GM23338 (cell line): ENCODE data around the gene ISX. TPM values are rescaled to one million over a fixed set of nuclear protein-coding genes. Genes with fewer than 3 reads are reported as not detected.

Experiments used
- ATAC-seq: fragments of 200-7000 bp; cut with Tn5 transposase; 3 replicates; pipeline ENCODE4 v1.9.1; 2020
- DNase-seq: peaks from one replicate; pipeline ENCODE4 v3.0.0-alpha.2; 2015; ENCODE audit warnings: low spot score
- H2AFZ ChIP-seq: fragments of 200-600 bp; sonication (generic); 2 replicates; pipeline ENCODE4 v1.8.0; 2016; ENCODE audit warnings: antibody characterized with exemption, mild to moderate bottlenecking, moderate library complexity
- H3F3A ChIP-seq: fragments of 200-600 bp; sonication (generic); replicated peaks from 2 replicates; pipeline ENCODE4 v1.8.0; 2017; ENCODE audit warnings: antibody characterized with exemption, mixed run types, low read depth
- H3K27ac ChIP-seq: fragments of 200-600 bp; sonication (generic); 2 replicates; pipeline ENCODE4 v1.6.1; 2016; ENCODE audit warnings: low read depth
- H3K27me3 ChIP-seq: fragments of 200-600 bp; sonication (generic); 2 replicates; pipeline ENCODE4 v1.8.0; 2016; ENCODE audit warnings: mild to moderate bottlenecking, mixed run types, moderate library complexity; ENCODE audit not compliant: insufficient read depth
- H3K36me3 ChIP-seq: fragments of 200-600 bp; sonication (generic); 2 replicates; pipeline ENCODE4 v1.8.0; 2016; ENCODE audit warnings: mild to moderate bottlenecking; ENCODE audit not compliant: insufficient read depth
- H3K4me1 ChIP-seq: fragments of 200-600 bp; sonication (generic); 2 replicates; pipeline ENCODE4 v1.8.0; 2016; ENCODE audit warnings: mild to moderate bottlenecking, moderate library complexity; ENCODE audit not compliant: insufficient read depth
- H3K4me2 ChIP-seq: fragments of 200-600 bp; sonication (generic); 2 replicates; pipeline ENCODE4 v1.7.1; 2017; ENCODE audit warnings: mixed run types
- H3K4me3 ChIP-seq: fragments of 200-600 bp; sonication (generic); 2 replicates; pipeline ENCODE4 v1.6.1; 2016; ENCODE audit warnings: mixed run types
- H3K79me2 ChIP-seq: fragments of 200-600 bp; sonication (generic); replicated peaks from 2 replicates; pipeline ENCODE4 v1.8.0; 2017; ENCODE audit warnings: mild to moderate bottlenecking; ENCODE audit not compliant: insufficient read depth
- H3K9me2 ChIP-seq: fragments of 200-600 bp; sonication (generic); 2 replicates; pipeline ENCODE4 v1.8.0; 2017; ENCODE audit not compliant: insufficient read depth
- H4K20me1 ChIP-seq: fragments of 200-600 bp; sonication (generic); replicated peaks from 2 replicates; pipeline ENCODE4 v1.8.0; 2017; ENCODE audit warnings: mild to moderate bottlenecking; ENCODE audit not compliant: insufficient read depth
- H3K27ac Mint-ChIP-seq: 2 replicates; pipeline ENCODE4 v1.8.0; 2020; ENCODE audit warnings: inconsistent platforms, mild to moderate bottlenecking, moderate library complexity, mixed read lengths
- H3K27me3 Mint-ChIP-seq: 3 replicates; pipeline ENCODE4 v1.8.0; 2022; ENCODE audit warnings: low read depth, mild to moderate bottlenecking, moderate library complexity, mixed read lengths, inconsistent platforms; ENCODE audit not compliant: insufficient read depth, poor library complexity
- H3K36me3 Mint-ChIP-seq: 3 replicates; pipeline ENCODE4 v1.8.0; 2021; ENCODE audit warnings: low read depth, mild to moderate bottlenecking, inconsistent platforms, moderate library complexity, mixed read lengths
- H3K4me1 Mint-ChIP-seq: 3 replicates; pipeline ENCODE4 v1.8.0; 2020; ENCODE audit warnings: mild to moderate bottlenecking, inconsistent platforms, mixed read lengths
- H3K4me3 Mint-ChIP-seq: 3 replicates; pipeline ENCODE4 v1.8.0; 2021; ENCODE audit warnings: moderate library complexity, mild to moderate bottlenecking, inconsistent platforms, mixed read lengths
- H3K9me3 Mint-ChIP-seq: 3 replicates; pipeline ENCODE4 v1.8.0; 2020; ENCODE audit warnings: moderate library complexity, mild to moderate bottlenecking, inconsistent platforms, mixed read lengths
- ETS1 ChIP-seq: IDR thresholded peaks from 2 replicates; pipeline ENCODE4 v1.6.1; 2016; ENCODE audit warnings: antibody characterized with exemption
- EZH2phosphoT487 ChIP-seq: fragments of 200-600 bp; sonication (generic); IDR thresholded peaks from one replicate; pipeline ENCODE4 v1.8.1; 2018; ENCODE audit warnings: antibody characterized with exemption; ENCODE audit not compliant: unreplicated experiment
- NANOG ChIP-seq: IDR thresholded peaks from 2 replicates; pipeline ENCODE4 v1.6.1; 2016; ENCODE audit warnings: antibody characterized with exemption, borderline replicate concordance
- STAT1 ChIP-seq: IDR thresholded peaks from one replicate; pipeline ENCODE4 v1.6.1; 2016; ENCODE audit warnings: antibody characterized with exemption; ENCODE audit not compliant: unreplicated experiment
- ZNF114 ChIP-seq: fragments of 250-450 bp; sonication (Bioruptor Pico); IDR thresholded peaks from 2 replicates; pipeline ENCODE4 v1.5.0; 2020; ENCODE audit warnings: mild to moderate bottlenecking, moderate library complexity
- polyA plus RNA-seq: library from polyadenylated mRNA; unstranded; fragments of >200 nt; fragmentation: Nextera tagmentation; extraction: Ambion mirVana; gene quantifications from 2 replicates; pipeline ENCODE4 v1.2.1, GENCODE V29; 2016
- total RNA-seq: library from RNA; depleted of rRNA; stranded (reverse); fragments of >200 nt; shearing (Covaris generic); gene quantifications from 2 replicates; pipeline ENCODE4 v1.2.3, GENCODE V29; 2014
- TF ChIP-seq, protein P1 (sequence below): IDR thresholded peaks from one replicate; pipeline ENCODE4 v1.6.1; 2018; ENCODE audit warnings: antibody characterized with exemption; ENCODE audit not compliant: unreplicated experiment
- TF ChIP-seq, protein P2 (sequence below), 2 experiments: fragments of 200-600 bp in 1 of 2; sonication (generic) in 1 of 2; conservative IDR thresholded peaks; 2 replicates each; pipeline versions ENCODE4 v1.5.1 to v1.6.1; 2016 to 2017; ENCODE audit warnings: antibody characterized with exemption in 2 of 2, low read depth in 2 of 2, mild to moderate bottlenecking in 2 of 2, moderate library complexity in 1 of 2
- TF ChIP-seq, protein P3 (sequence below): fragments of 250-450 bp; sonication (Bioruptor Pico); IDR thresholded peaks from 2 replicates; pipeline ENCODE4 v1.5.0; 2020; ENCODE audit warnings: mild to moderate bottlenecking, moderate library complexity

ISX gene
- total and polyA plus RNA-seq, 2 experiments from 2014 or later: not detected

GRCh38 chr22:35115515-35115914 is 49.6 kb downstream of the ISX start (continued):
- TF ChIP-seq, protein P1, sequence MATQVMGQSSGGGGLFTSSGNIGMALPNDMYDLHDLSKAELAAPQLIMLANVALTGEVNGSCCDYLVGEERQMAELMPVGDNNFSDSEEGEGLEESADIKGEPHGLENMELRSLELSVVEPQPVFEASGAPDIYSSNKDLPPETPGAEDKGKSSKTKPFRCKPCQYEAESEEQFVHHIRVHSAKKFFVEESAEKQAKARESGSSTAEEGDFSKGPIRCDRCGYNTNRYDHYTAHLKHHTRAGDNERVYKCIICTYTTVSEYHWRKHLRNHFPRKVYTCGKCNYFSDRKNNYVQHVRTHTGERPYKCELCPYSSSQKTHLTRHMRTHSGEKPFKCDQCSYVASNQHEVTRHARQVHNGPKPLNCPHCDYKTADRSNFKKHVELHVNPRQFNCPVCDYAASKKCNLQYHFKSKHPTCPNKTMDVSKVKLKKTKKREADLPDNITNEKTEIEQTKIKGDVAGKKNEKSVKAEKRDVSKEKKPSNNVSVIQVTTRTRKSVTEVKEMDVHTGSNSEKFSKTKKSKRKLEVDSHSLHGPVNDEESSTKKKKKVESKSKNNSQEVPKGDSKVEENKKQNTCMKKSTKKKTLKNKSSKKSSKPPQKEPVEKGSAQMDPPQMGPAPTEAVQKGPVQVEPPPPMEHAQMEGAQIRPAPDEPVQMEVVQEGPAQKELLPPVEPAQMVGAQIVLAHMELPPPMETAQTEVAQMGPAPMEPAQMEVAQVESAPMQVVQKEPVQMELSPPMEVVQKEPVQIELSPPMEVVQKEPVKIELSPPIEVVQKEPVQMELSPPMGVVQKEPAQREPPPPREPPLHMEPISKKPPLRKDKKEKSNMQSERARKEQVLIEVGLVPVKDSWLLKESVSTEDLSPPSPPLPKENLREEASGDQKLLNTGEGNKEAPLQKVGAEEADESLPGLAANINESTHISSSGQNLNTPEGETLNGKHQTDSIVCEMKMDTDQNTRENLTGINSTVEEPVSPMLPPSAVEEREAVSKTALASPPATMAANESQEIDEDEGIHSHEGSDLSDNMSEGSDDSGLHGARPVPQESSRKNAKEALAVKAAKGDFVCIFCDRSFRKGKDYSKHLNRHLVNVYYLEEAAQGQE: no peak

GRCh38 chr22:35116269-35116668 is 50.3 kb downstream of the ISX start:
- Histone ChIP-seq H4K20me1 (no peaks in the 10 kb centered on the region), H3K27ac (no peak overlapping the region), H2AFZ (no peak overlapping the region), H3K36me3 (no peaks in the 10 kb centered on the region), H3K9me2 (peaks cover 4% of the 10 kb centered on the region; the same call in 1 of the 2 replicates), H3K79me2 (no peaks in the 10 kb centered on the region), H3K4me1 (no peaks in the 10 kb centered on the region), H3K4me2 (no peak overlapping the region), H3F3A (no peaks in the 10 kb centered on the region), H3K4me3 (no peak overlapping the region), H3K27me3 (no peaks in the 10 kb centered on the region)
- H3K4me1 Mint-ChIP-seq: no peaks in the 10 kb centered on the region
- peaks cover 2% of the 10 kb centered on the region for H3K27me3 Mint-ChIP-seq
- DNase-seq (no peak), ATAC-seq (no peak)
- peaks cover 34% of the 10 kb centered on the region for H3K9me3 Mint-ChIP-seq
- no peak overlapping the region for H3K27ac Mint-ChIP-seq
- no peak overlapping the region for H3K4me3 Mint-ChIP-seq
- TF ChIP-seq, protein P1: no peak
- TF ChIP-seq ZNF114 (CRISPR knock-in tag): no peak
- TF ChIP-seq EZH2phosphoT487: no peak
- no peak for TF ChIP-seq ETS1
- TF ChIP-seq NANOG: no peak
- no peak for TF ChIP-seq STAT1
- TF ChIP-seq, protein P2, sequence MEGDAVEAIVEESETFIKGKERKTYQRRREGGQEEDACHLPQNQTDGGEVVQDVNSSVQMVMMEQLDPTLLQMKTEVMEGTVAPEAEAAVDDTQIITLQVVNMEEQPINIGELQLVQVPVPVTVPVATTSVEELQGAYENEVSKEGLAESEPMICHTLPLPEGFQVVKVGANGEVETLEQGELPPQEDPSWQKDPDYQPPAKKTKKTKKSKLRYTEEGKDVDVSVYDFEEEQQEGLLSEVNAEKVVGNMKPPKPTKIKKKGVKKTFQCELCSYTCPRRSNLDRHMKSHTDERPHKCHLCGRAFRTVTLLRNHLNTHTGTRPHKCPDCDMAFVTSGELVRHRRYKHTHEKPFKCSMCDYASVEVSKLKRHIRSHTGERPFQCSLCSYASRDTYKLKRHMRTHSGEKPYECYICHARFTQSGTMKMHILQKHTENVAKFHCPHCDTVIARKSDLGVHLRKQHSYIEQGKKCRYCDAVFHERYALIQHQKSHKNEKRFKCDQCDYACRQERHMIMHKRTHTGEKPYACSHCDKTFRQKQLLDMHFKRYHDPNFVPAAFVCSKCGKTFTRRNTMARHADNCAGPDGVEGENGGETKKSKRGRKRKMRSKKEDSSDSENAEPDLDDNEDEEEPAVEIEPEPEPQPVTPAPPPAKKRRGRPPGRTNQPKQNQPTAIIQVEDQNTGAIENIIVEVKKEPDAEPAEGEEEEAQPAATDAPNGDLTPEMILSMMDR (conservative IDR thresholded peaks at IDR 0.05; ENCODE audit: low read depth in 2 of 2): no peak
- TF ChIP-seq, protein P3, sequence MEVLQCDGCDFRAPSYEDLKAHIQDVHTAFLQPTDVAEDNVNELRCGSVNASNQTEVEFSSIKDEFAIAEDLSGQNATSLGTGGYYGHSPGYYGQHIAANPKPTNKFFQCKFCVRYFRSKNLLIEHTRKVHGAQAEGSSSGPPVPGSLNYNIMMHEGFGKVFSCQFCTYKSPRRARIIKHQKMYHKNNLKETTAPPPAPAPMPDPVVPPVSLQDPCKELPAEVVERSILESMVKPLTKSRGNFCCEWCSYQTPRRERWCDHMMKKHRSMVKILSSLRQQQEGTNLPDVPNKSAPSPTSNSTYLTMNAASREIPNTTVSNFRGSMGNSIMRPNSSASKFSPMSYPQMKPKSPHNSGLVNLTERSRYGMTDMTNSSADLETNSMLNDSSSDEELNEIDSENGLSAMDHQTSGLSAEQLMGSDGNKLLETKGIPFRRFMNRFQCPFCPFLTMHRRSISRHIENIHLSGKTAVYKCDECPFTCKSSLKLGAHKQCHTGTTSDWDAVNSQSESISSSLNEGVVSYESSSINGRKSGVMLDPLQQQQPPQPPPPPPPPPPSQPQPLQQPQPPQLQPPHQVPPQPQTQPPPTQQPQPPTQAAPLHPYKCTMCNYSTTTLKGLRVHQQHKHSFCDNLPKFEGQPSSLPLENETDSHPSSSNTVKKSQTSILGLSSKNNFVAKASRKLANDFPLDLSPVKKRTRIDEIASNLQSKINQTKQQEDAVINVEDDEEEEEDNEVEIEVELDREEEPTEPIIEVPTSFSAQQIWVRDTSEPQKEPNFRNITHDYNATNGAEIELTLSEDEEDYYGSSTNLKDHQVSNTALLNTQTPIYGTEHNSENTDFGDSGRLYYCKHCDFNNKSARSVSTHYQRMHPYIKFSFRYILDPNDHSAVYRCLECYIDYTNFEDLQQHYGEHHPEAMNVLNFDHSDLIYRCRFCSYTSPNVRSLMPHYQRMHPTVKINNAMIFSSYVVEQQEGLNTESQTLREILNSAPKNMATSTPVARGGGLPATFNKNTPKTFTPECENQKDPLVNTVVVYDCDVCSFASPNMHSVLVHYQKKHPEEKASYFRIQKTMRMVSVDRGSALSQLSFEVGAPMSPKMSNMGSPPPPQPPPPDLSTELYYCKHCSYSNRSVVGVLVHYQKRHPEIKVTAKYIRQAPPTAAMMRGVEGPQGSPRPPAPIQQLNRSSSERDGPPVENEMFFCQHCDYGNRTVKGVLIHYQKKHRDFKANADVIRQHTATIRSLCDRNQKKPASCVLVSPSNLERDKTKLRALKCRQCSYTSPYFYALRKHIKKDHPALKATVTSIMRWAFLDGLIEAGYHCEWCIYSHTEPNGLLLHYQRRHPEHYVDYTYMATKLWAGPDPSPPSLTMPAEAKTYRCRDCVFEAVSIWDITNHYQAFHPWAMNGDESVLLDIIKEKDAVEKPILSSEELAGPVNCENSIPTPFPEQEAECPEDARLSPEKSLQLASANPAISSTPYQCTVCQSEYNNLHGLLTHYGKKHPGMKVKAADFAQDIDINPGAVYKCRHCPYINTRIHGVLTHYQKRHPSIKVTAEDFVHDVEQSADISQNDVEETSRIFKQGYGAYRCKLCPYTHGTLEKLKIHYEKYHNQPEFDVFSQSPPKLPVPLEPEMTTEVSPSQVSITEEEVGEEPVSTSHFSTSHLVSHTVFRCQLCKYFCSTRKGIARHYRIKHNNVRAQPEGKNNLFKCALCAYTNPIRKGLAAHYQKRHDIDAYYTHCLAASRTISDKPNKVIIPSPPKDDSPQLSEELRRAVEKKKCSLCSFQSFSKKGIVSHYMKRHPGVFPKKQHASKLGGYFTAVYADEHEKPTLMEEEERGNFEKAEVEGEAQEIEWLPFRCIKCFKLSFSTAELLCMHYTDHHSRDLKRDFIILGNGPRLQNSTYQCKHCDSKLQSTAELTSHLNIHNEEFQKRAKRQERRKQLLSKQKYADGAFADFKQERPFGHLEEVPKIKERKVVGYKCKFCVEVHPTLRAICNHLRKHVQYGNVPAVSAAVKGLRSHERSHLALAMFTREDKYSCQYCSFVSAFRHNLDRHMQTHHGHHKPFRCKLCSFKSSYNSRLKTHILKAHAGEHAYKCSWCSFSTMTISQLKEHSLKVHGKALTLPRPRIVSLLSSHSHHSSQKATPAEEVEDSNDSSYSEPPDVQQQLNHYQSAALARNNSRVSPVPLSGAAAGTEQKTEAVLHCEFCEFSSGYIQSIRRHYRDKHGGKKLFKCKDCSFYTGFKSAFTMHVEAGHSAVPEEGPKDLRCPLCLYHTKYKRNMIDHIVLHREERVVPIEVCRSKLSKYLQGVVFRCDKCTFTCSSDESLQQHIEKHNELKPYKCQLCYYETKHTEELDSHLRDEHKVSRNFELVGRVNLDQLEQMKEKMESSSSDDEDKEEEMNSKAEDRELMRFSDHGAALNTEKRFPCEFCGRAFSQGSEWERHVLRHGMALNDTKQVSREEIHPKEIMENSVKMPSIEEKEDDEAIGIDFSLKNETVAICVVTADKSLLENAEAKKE (CRISPR knock-in tag): no peak
- H3K36me3 Mint-ChIP-seq: no peaks in the 10 kb centered on the region
